GM11168 (cell line): ENCODE results near the gene ESPNL.

Experiments
- in situ Hi-C: fragments of 300-500 bp; cut with MboI; formaldehyde crosslinking; loops from one replicate; pipeline ENCODE4 v1.12.0; 2022; ENCODE audit warnings: low sequenced_read_pairs; ENCODE audit not compliant: unreplicated experiment

ESPNL gene

DNA sequence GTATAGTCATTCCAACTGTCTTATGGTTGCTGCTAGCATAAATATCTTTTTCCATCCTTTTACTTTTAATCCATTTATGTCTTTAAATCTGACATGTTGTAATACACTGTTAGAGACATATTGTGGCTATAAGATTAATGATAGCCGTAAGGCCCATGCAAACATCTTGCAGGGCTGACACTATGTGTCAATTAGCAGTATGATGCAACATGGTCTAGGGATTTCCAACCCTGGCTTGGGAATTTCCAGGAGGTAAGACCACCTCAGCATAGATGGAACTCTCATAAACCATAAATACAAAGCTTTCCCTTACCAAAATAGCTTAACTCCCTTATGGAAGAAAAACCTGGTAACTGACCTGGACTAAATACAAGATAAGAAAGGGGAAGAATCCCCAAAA, 22.8 kb upstream of the ESPNL start:
- in situ Hi-C loops, result no loop called here

DNA sequence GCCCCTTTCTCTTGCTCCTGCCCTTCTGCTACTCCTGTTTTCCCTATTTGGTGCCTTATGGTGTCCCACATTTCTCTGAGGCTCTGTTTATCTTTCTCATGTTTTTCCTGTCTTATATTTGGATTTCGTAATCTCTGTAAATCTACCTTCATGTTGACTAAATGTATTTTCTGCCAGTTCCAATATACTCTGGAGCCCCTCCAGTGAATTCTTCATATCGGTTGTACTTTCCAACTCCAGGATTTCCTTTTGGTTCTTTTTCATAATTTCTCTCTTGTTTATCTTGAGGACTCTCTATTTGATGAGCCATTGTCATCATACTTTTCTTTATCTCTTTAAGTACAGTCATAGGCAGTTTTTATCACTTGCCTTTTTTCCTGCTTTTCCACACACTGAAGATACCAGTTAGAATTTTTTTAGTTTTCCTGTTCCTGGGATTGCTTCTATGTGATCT, 20.2 kb upstream of the ESPNL start:
- in situ Hi-C loops, result no loop called here

DNA sequence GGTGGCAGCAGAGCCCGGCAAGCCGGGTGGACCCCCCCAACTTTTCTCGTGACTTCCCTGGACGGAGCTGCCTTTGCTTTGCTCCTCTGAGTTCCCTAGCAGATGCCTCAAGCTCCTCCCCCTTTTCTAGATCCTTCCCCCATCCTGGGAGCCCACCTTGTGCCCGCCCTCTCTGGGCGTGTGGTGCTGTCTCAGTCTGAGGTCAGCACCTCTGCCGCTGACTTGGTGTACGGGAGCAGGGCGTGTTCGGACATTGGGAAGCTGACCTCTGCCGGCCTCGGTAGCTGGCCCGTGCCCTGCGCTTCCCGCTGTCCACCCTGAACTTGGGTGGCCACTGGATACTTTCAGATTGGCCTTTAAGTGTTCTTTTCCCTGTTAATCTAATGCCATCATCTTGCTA, 19.6 kb upstream of the ESPNL start:
- in situ Hi-C loops, result no loop called here

DNA sequence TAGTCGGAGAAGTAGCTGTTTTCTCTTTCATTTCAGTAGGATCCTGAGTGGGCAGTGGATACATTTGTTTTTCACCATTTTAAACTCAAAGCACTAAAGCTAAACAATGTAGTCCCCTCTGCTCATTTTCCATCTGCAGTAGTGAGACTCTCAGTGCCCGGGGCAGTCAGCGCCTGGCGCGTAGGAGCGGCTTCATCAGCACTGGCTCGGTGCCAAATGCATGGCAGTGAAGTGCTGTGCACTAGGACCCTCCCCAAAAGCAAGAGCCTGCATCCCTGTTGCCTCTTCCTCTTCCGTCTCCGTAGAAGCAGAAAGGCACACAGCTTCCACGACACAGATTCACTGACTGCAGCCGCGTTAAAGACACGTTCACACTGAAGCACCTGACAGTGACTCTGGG, 19.0 kb upstream of the ESPNL start:
- in situ Hi-C loops, result no loop called here

DNA sequence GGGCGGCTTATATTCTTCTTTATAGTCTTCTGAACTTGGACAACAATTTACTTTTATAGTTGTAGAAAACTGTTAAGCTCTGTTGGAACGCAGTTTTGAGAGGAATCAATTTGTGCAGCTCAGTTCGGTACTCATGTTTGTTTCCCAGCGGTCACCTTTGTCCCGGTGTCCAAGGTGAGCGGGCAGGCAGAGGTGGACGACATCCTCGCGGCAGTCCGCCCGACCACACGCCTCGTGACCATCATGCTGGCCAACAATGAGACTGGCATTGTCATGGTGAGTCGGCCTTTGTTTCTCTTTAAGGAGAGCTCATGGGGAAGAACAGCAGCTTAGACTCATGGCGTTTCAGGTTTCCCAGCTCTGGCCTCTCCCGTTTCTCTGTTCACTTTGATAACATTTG, 18.6 kb upstream of the ESPNL start:
- in situ Hi-C loops, result no loop called here

DNA sequence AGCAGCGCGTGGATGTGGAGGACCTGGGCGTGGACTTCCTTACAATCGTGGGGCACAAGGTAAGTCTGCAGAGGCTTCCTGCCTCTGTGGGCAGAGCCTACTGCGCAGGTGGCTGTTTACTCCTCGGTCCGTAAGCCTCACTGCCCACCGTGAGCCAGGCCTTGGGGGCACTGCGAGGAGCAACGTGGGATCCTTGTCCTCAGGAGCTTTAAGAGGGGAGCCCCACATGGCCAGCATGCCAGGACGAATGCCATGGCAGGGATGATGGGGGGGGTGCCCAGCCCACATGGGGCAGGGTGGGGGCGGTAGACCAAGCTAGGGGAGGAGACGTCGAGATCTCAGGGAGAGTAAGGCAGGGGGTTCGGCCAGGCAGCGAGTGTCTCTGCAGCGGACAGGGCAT, 18.0 kb upstream of the ESPNL start:
- in situ Hi-C loops, result no loop called here

DNA sequence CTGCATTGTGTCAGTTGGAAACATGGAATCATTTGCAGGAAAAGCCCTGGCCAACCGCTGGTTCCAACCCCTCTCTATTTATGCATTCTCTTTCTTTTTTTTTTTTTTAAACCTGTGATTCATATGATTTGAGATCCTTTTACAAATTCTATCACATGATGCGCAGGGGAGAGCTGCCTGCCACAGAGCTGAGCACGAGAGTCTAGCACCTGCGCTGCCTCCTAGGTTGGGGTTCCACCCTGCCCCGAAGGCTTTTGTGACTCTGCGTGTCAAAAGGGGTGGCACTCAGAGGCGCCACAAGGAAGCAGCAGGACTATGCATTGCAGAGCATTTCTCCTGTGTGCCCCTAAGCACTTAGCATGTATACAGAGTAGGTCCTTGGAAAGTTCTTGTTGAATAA, 17.3 kb upstream of the ESPNL start:
- in situ Hi-C loops, result no loop called here

DNA sequence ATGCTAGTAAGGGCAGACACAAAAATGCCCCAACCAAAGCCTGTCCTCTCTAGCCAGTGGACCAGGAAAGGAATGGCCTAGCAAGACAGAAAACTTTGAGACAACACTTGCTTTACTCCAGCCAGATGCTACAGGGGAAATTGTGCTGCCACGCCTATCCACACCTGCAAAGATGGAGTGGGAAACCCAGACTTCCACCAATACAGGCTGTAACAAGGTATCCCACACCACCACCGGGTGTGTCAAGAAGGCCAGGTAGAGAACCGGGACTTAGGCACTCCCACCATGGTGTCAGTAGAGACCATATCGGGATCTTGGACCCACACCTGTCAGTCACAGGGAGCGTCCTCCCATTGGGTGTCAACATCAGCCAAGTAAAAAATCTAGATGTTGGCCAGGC, 16.2 kb upstream of the ESPNL start:
- in situ Hi-C loops, result no loop called here

DNA sequence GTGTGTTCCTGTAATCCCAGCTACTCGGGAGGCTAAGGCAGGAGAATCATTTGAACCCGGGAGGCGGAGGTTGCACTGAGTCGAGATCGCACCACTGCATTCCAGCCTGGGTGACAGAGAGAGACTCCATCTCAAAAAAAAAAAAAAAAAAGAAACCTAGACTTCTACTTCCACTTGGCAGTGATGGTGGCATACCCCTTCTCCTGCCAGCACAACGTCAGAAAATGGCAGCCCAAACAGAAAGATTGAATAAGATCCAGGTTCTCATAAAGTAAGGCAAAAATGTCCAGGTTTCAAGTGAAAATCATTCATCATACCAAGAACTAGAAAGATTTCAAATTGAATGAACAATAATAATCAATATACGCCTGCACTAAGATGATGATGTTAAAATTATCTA, 15.4 kb upstream of the ESPNL start:
- in situ Hi-C loops, result no loop called here

DNA sequence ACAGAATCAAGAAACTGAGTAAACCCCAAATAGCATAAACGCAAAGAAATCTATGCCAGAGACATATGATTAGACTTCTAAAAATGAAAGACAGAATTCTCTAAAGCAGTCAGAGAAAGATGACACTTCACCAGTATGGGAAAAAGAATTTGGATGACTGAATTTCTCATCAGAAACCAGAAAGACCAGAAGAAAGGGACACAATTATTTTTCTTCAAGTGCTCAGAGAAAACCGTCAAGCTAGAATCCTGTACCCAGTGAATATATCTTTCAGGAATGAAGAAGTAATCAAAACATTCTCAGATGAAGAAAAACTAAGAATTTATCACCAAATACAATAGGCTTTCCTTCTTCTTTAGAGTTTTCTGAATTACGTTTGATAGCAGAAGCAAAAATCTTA, 14.2 kb upstream of the ESPNL start:
- in situ Hi-C loops, result no loop called here

DNA sequence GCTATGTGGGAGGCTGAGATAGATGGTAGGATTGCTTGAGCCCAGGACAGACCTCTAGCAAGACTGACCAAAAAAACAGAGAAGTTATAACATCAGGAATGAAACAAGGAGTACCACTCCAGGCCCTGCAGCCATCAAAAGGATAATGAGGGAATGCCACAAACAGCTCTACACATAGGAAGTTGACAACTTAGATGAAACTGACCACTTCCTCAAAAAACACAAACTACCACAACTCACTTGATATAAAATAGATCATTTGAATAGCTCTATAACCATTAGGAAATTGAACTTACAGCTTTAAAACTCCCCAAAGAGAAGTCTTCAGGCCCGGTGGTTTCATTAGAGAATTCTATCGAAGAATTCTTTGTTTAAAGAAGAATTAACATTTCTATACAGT, 12.9 kb upstream of the ESPNL start:
- in situ Hi-C loops, result no loop called here

DNA sequence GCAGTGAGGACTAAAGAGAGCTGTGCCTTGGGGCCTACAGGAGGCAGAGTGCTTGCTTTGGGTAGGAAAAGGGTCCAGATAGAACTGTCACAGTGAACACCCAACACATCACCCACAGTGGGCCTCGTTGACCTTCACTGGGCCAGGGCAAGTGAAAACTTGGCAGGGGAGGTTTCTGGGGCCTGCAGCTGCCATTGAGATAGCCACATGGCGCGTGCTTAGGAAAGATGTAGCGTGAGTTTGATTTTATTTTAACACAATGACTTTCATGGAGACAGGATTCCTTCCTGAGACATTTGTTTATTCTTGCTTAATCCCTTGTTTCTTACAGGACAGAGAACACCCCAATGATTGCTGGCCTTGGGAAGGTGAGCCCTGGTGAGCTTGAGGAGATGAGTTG, 9.3 kb upstream of the ESPNL start:
- in situ Hi-C loops, result no loop called here

DNA sequence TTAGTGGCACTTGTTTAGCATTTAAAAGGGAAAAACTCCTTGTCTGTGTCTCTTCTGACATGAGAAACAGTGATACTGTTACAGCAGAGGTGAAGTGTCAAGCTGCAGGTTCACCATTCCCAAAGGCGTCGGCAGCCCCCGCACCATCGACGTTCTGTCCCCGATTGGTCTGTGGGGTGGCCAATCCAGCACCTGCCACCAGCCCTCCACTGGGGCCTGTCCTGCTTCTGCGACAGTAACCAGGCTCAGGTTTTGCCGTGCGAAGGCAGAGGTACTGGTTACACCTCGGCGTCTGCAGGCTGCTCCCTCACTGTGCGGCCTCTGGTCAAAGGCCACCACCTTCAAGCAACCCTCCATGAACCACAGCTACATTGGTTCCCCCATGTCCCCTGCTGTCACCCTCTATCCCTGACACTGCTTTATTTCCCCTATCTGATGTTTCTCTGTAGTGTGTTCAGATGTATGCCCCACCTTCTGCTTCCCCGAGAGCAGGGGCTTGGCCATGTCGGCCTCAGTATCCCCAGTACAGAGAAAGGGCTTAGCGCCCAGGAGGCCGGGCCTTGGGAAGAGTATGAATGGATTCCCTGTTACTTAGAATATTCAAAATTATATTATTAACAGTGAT, 8.6 kb upstream of the ESPNL start:
- in situ Hi-C loops, result no loop called here

DNA sequence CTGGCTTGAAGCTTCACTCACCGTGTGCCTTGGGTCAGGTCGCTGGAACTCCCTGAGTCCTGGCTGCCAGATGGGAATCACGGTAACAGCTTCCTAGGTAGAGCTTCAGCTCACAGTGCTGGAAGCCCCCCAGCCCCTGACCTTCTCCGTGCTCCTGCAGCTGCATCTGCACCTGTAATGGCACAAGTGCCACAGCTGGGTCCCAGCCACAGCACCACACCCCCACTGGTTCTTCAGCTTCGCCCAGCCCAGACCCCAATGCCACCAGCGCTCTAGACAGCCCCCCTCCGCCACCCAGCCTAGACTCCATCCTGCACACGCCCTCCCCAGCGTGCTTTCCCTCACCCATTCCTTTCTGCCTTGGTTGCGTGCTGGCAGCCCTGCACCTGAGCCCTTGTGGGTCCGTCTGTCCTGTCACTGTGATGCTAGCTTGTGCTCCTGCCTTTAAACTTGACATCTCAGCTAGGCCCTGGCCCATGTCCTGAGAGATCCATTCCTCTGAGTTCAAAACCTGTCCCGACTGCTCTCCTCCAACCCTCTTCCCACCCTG, 7.6 kb upstream of the ESPNL start:
- in situ Hi-C loops, result no loop called here

DNA sequence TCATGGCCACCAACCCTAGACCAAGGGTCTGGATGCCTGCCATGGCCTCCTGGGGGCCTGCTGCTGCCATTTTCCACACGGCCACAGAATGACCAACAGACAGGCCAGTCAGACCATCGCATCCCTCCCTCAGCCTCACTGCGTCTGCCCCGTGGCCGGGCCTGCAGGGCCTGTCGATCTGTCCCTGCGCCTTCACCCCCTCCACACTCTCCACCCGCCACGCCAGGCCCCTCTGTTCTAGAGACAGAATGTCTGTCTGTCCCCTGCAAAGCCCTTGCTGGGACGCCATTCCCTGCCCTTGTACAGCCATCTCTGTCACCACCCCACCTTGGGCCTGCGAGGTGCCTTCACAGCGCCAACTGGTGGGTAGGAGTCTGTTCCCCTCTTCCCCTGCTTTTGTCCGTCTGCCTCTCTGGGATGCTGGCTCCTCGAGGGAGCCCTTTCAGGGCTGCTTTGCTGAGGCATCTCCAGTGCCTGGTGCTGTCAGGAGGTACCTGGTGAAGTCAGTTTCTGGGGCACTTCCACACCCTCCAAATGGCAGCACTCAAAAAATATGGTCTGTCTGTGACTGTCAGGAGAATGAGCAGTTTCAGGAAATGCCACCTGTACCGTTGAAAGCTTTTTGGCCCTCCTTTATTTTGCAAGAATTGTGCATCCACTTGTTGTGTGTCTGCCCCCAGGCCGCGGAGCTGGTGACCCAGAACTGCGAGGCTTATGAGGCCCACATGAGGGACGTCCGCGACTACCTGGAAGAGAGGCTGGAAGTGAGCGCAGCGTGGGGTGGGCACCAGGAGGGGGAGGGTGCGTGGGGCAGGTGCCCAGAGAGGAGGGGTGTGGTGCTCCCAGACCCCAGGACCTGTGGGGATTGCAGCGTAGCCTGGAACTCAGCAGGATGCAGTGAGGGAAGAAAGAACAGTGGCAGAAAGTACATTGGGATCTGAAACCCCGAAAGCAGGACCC, 6.7 kb upstream of the ESPNL start:
- in situ Hi-C loops, result no loop called here

DNA sequence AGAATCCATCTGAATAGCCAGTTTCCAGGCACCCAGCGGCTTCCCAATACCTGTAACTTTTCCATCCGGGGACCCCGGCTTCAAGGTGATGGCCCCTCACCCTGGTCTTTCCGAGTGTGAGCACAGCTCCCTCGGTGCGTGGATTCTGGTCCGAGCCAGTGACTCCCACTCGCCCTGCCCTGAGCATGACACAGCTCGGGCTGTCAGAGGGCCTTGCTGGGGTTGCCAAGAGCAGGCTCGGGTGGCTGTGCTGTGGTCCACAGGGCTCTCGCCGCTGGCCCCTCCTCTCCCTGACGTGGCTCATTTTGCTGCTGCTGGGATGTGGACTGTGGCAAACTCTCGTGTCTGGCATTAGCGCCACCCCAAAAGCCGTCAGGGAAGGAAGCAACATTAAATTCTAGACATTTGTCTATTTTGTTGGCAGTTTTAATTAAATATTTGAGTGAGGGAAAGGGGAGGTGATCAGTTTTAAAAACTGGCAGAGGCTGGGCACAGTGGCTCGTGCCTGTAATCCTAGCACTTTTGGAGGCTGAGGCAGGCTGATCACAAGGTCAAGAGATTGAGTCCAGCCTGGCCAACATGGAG, 5.6 kb upstream of the ESPNL start:
- in situ Hi-C loops, result no loop called here

DNA sequence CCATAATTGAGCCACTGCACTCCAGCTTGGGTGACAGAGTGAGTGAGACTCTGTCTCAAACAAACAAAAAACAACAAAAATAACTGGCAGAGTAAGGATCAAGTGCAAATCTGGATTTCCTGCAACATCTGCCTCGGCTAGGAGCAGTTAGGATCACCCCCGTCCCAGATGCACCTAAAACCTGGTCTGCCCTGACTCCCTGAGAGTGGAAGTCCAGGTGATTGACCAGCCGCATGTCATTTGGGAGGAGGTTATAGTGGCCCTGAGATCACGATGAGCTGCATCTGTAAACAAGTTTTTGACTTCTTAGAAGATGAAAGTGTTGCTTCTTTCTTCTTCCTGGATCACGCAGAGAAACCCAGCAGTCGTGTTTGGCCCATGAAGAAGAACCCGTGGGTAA, 5.0 kb upstream of the ESPNL start:
- in situ Hi-C loops, result no loop called here

DNA sequence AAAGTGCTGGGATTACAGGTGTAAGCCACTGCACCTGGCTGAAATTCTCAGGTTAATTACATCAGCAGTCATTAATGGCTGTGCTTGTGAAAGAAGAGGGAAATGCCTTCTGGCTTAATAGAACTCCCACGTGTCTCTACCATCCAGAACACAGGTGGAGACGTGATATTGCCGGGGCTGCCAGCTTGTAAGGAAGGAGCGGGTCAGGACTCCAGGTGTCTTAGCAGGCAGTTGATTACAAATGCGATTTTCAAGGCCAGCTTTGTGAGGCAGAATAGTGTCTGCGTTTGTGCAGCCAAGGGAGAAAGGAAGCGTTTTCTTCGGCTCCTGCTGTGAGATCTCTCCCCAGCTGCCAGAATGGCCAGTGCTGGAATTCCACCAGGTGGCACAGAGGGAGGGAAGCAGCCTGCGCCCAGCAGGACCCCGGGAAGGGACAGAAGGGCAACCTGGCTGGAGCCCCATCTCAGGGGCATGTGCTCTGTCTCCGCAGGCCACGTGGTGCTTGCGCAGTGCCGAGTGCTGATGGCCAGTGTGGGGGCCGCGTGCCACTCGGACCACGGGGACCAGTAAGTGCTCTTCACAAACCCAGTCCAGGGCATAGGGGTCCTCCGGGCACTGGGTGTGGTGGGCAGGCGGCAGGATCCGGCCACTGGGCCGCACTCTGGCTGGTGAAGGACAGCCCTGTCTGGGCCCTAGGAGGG, 3.7 kb upstream of the ESPNL start:
- in situ Hi-C loops, result no loop called here

DNA sequence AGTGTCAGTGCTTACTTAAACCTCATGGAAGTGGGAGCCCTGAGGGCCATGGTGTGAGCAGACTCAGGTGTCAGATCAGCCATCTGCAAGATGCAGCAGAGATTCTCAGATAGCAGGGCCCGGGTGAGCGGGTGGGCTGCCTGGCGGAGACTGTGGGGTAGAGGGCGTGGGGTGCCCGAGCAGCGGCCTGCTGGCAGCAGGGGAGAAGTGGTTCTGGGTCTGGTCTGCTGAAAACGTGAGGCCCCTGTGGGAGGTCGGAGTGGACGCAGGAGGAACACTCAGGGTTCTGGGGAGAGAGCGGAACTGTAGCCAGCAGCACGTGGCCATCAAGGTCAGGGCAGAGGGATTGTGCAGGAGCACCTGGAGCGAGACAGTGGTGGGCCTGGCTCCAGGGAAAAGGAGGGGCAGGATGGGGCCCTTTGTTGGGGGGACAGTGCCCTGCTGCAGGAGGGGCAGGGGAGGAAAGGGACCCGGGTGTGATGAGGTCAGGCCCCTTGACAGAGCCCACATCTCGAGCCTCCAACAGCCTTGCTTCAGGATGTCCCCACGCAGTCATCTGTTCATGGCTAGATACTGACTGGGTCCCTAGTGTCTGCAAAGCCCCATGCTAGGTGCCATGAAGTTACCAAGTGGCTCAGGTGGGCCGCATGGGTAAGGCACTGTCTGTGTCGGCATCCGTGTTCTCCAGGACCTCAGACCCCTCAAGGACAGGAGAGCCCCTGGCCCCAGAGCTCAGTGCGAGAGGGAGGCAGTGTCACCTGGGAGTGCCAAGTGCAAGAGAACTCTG, 2.7 kb upstream of the ESPNL start:
- in situ Hi-C loops, result no loop called here
